Lower leg skin (tissue), 3 donors: ENCODE results near the gene THSD4.

Experiments
- POLR2A ChIP-seq, 2 donors: fragments of 450-650 bp; IDR thresholded peaks; one replicate each; pipeline ENCODE4 v1.6.1; 2016 to 2017; ENCODE audit warnings: antibody characterized with exemption in 2 of 2, mild to moderate bottlenecking in 1 of 2, moderate library complexity in 1 of 2
- TF ChIP-seq, protein P1 (sequence below), 3 donors: fragments of 450-650 bp; IDR thresholded peaks; one replicate each; pipeline ENCODE4 v1.5.1; 2016; ENCODE audit warnings: antibody characterized with exemption in 3 of 3, mild to moderate bottlenecking in 3 of 3, moderate library complexity in 2 of 3

DNA sequence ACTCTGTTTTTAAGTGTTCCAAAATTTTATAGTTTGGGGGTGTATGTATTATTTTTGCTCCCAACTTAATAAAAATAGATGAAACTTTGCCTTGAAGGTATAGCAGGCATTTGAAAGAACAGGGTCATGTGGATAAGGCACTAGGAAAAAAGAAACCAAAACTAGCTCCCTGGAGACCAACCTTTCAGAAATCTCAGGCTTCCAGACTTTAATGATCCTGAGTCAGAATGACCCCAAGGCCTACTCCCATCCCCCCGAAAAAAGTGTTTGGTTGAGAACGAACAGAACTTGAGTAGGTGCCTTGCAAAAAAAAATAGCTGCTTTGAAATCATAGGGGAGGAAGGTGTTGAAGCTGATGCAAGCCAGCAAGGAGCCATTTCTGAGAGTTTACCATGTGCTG, 309.5 kb downstream of the THSD4 start:
- TF ChIP-seq, protein P1, sequence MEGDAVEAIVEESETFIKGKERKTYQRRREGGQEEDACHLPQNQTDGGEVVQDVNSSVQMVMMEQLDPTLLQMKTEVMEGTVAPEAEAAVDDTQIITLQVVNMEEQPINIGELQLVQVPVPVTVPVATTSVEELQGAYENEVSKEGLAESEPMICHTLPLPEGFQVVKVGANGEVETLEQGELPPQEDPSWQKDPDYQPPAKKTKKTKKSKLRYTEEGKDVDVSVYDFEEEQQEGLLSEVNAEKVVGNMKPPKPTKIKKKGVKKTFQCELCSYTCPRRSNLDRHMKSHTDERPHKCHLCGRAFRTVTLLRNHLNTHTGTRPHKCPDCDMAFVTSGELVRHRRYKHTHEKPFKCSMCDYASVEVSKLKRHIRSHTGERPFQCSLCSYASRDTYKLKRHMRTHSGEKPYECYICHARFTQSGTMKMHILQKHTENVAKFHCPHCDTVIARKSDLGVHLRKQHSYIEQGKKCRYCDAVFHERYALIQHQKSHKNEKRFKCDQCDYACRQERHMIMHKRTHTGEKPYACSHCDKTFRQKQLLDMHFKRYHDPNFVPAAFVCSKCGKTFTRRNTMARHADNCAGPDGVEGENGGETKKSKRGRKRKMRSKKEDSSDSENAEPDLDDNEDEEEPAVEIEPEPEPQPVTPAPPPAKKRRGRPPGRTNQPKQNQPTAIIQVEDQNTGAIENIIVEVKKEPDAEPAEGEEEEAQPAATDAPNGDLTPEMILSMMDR (IDR thresholded peaks at IDR 0.05), result no peak
- no peak for TF ChIP-seq POLR2A (IDR thresholded peaks at IDR 0.05)
